OCI-LY1 (cell line): ENCODE results near the gene MCM6.

ENCODE experiments used
- EZH2 ChIP-seq: fragments of 200-600 bp; sonication (generic), shearing (Covaris generic); IDR thresholded peaks from 2 replicates; pipeline ENCODE4 v1.8.0; 2017; ENCODE audit warnings: borderline replicate concordance, mixed run types, mild to moderate bottlenecking, antibody characterized with exemption, low read length, moderate library complexity, mixed read lengths
- TF ChIP-seq, protein P1 (sequence below): fragments of 200-600 bp; sonication (generic), shearing (Covaris generic); IDR thresholded peaks from 2 replicates; pipeline ENCODE4 v1.5.1; 2017; ENCODE audit warnings: mild to moderate bottlenecking, antibody characterized with exemption, low read length, moderate library complexity, mixed read lengths

DNA sequence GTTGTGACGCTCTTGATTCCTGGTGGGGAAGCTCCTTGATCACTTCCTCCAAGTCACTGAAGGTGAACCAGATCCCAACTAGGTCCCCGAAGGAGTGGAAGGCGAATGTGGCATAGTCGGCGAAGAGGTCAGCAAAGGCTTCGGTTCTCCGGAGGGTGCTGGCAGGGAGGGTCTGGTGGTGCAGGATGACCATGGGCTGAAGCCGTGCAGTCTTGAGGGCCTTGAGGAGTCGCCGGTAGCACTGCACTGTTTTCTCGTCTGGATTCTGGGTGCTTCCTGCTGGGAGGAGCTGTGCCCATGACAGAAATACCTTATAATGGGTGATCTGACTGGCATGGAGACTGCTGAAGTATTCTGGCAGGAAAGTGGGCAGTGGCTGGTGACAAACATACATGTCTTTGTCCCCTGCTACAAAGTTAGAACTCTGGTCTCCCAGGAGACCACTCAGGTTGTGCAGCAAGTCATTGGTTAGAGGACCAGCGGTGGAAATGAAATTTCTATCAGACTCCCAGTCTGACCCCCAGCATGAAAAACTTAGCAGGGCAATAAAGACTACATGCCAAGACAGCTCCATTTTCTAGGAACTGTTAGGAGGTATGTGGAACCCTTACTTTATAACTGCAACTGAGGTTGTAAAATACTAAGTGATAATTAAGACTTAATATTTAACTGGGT is 39.5 kb downstream of the MCM6 start, which contains the start of gene LCT:
- TF ChIP-seq, protein P1, sequence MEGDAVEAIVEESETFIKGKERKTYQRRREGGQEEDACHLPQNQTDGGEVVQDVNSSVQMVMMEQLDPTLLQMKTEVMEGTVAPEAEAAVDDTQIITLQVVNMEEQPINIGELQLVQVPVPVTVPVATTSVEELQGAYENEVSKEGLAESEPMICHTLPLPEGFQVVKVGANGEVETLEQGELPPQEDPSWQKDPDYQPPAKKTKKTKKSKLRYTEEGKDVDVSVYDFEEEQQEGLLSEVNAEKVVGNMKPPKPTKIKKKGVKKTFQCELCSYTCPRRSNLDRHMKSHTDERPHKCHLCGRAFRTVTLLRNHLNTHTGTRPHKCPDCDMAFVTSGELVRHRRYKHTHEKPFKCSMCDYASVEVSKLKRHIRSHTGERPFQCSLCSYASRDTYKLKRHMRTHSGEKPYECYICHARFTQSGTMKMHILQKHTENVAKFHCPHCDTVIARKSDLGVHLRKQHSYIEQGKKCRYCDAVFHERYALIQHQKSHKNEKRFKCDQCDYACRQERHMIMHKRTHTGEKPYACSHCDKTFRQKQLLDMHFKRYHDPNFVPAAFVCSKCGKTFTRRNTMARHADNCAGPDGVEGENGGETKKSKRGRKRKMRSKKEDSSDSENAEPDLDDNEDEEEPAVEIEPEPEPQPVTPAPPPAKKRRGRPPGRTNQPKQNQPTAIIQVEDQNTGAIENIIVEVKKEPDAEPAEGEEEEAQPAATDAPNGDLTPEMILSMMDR = no peak
- no peak for TF ChIP-seq EZH2
